H1 (cell line): ENCODE results near the gene CR2. TPM values are rescaled to one million over a fixed set of nuclear protein-coding genes. Genes with fewer than 3 reads are reported as not detected.

Experiments
- CTCF ChIA-PET: fragments of 300-600 bp; sonication (Branson Sonifier 250); formaldehyde crosslinking; loops from one replicate; lab custom pipeline; 2021; ENCODE audit not compliant: partially characterized antibody; lab: Charles Lee
- POLR2A ChIA-PET: fragments of 300-600 bp; sonication (Branson Sonifier 250); formaldehyde crosslinking; loops from one replicate; lab custom pipeline; 2021; ENCODE audit warnings: inconsistent platforms; ENCODE audit not compliant: partially characterized antibody; lab: Charles Lee
- DNase-seq, 2 experiments: peaks; one replicate each; pipeline versions ENCODE4 v3.0.0 to v3.0.0-alpha.2; 2010 to 2022; ENCODE audit warnings: low spot score in 2 of 2, low read depth in 1 of 2, mixed read lengths in 1 of 2
- FAIRE-seq: peaks from 2 replicates; lab custom pipeline; 2011; peaks lifted over from hg19 to GRCh38; lab: Jason Lieb, UNC
- H2AFZ ChIP-seq: 2 replicates; pipeline ENCODE4 v1.8.1; 2012; ENCODE audit warnings: low read length, inconsistent platforms
- H2AK5ac ChIP-seq: 2 replicates; pipeline ENCODE4 v1.6.1; 2013; ENCODE audit warnings: low read depth, low read length
- H2BK120ac ChIP-seq: replicated peaks from 2 replicates; pipeline ENCODE3; 2013; ENCODE audit warnings: low read depth, low read length, inconsistent platforms
- H2BK12ac ChIP-seq: 2 replicates; pipeline ENCODE4 v1.6.1; 2013; ENCODE audit warnings: low read depth, low read length
- H2BK15ac ChIP-seq: 2 replicates; pipeline ENCODE4 v1.6.1; 2013; ENCODE audit warnings: low read length
- H2BK20ac ChIP-seq: 2 replicates; pipeline ENCODE4 v1.6.1; 2013; ENCODE audit warnings: low read length
- H2BK5ac ChIP-seq: 2 replicates; pipeline ENCODE4 v1.6.1; 2013; ENCODE audit warnings: low read depth, low read length
- H3K14ac ChIP-seq: 2 replicates; pipeline ENCODE4 v1.6.1; 2013; ENCODE audit warnings: inconsistent platforms; ENCODE audit not compliant: insufficient read length
- H3K18ac ChIP-seq: 2 replicates; pipeline ENCODE4 v1.6.1; 2013; ENCODE audit warnings: low read length; ENCODE audit errors: extremely low read depth
- H3K23ac ChIP-seq: 2 replicates; pipeline ENCODE4 v1.6.1; 2013; ENCODE audit warnings: inconsistent platforms; ENCODE audit not compliant: insufficient read length
- H3K23me2 ChIP-seq: 2 replicates; pipeline ENCODE4 v1.6.1; 2013; ENCODE audit warnings: low read depth, low read length
- H3K27ac ChIP-seq: 2 replicates; pipeline ENCODE4 v1.6.1; 2011; ENCODE audit warnings: low read depth, low read length, inconsistent platforms
- H3K27me3 ChIP-seq, 4 experiments: replicated peaks in 1 of 4; 1 replicate in 1 of 4; 2 replicates in 3 of 4; pipeline versions ENCODE4 v1.6.1 to v1.8.1; 2011 to 2013; ENCODE audit warnings: low read length in 3 of 4, mild to moderate bottlenecking in 3 of 4, inconsistent platforms in 2 of 4, mixed read lengths in 2 of 4, moderate library complexity in 1 of 4; ENCODE audit not compliant: control insufficient read depth in 3 of 4, insufficient read depth in 3 of 4; ENCODE audit errors: extremely low read depth in 1 of 4
- H3K36me3 ChIP-seq, 4 experiments: 2 replicates each; pipeline versions ENCODE4 v1.6.1 to v1.8.1; 2011 to 2013; ENCODE audit warnings: mild to moderate bottlenecking in 4 of 4, low read length in 3 of 4, moderate library complexity in 2 of 4, control low read depth in 1 of 4, inconsistent platforms in 1 of 4; ENCODE audit not compliant: insufficient read depth in 4 of 4, control insufficient read depth in 2 of 4
- H3K4ac ChIP-seq: replicated peaks from 2 replicates; pipeline ENCODE3; 2013; ENCODE audit warnings: low read length, low read depth, mixed read lengths, inconsistent platforms; ENCODE audit not compliant: insufficient read length
- H3K4me1 ChIP-seq, 4 experiments: replicated peaks in 1 of 4; 1 replicate in 1 of 4; 2 replicates in 3 of 4; pipeline versions ENCODE4 v1.6.1 to v1.8.1; 2011 to 2013; ENCODE audit warnings: low read length in 3 of 4, inconsistent platforms in 2 of 4, mixed read lengths in 1 of 4; ENCODE audit not compliant: insufficient read depth in 4 of 4, control insufficient read depth in 3 of 4
- H3K4me2 ChIP-seq, 2 experiments: 2 replicates each; pipeline versions ENCODE4 v1.6.1 to v1.8.1; 2011 to 2013; ENCODE audit warnings: low read depth in 2 of 2, low read length in 2 of 2, control low read depth in 1 of 2, inconsistent platforms in 1 of 2, mild to moderate bottlenecking in 1 of 2; ENCODE audit not compliant: insufficient read depth in 1 of 2
- H3K4me3 ChIP-seq, 4 experiments: fragments of 200-600, 300-600 bp in 1 of 4; sonication (generic), shearing (Covaris generic), sonication (Bioruptor Twin) in 1 of 4; 2 replicates each; pipeline versions ENCODE4 v1.5.1 to v1.8.1; 2011 to 2016; ENCODE audit warnings: low read length in 4 of 4, low read depth in 3 of 4, control low read depth in 2 of 4, inconsistent platforms in 2 of 4, mild to moderate bottlenecking in 2 of 4, mixed read lengths in 1 of 4, moderate library complexity in 1 of 4; ENCODE audit not compliant: insufficient read depth in 2 of 4; ENCODE audit errors: extremely low read depth in 1 of 4
- H3K56ac ChIP-seq: replicated peaks from 2 replicates; pipeline ENCODE3; 2013; ENCODE audit warnings: low read depth, mild to moderate bottlenecking, mixed read lengths, low read length, inconsistent platforms; ENCODE audit not compliant: insufficient read length
- H3K79me1 ChIP-seq: 2 replicates; pipeline ENCODE4 v1.6.1; 2013; ENCODE audit warnings: low read depth, low read length, control low read depth
- H3K79me2 ChIP-seq, 2 experiments: 2 replicates each; pipeline versions ENCODE4 v1.6.1 to v1.8.1; 2012 to 2013; ENCODE audit warnings: low read length in 2 of 2, mild to moderate bottlenecking in 2 of 2, inconsistent platforms in 1 of 2; ENCODE audit not compliant: insufficient read depth in 2 of 2, control insufficient read depth in 1 of 2
- H3K9ac ChIP-seq, 4 experiments: replicated peaks in 1 of 4; 1 replicate in 1 of 4; 2 replicates in 3 of 4; pipeline versions ENCODE4 v1.6.1 to v1.8.1; 2011 to 2013; ENCODE audit warnings: low read depth in 3 of 4, low read length in 3 of 4, control low read depth in 2 of 4, mild to moderate bottlenecking in 2 of 4, moderate library complexity in 2 of 4, inconsistent platforms in 1 of 4; ENCODE audit errors: extremely low read depth in 1 of 4
- H3K9me3 ChIP-seq, 2 experiments: 2 replicates each; pipeline versions ENCODE4 v1.6.1 to v1.8.1; 2012 to 2013; ENCODE audit warnings: mild to moderate bottlenecking in 2 of 2, moderate library complexity in 2 of 2, control low read depth in 1 of 2, inconsistent platforms in 1 of 2, low read depth in 1 of 2, low read length in 1 of 2, mixed read lengths in 1 of 2; ENCODE audit not compliant: insufficient read depth in 2 of 2
- H4K20me1 ChIP-seq, 2 experiments: replicated peaks in 1 of 2; 2 replicates each; pipeline versions ENCODE3 to v1.8.1; 2011 to 2013; ENCODE audit warnings: inconsistent platforms in 2 of 2, low read length in 2 of 2, mild to moderate bottlenecking in 1 of 2; ENCODE audit not compliant: insufficient read depth in 2 of 2, control insufficient read depth in 1 of 2
- H4K5ac ChIP-seq: 2 replicates; pipeline ENCODE4 v1.6.1; 2013; ENCODE audit warnings: low read length, low read depth, mixed read lengths, inconsistent platforms; ENCODE audit not compliant: insufficient read length
- H4K8ac ChIP-seq: 2 replicates; pipeline ENCODE4 v1.8.0; 2013; ENCODE audit warnings: mild to moderate bottlenecking, moderate library complexity, low read length, inconsistent platforms; ENCODE audit not compliant: insufficient read depth; ENCODE audit errors: extremely low read depth
- H4K91ac ChIP-seq: replicated peaks from 2 replicates; pipeline ENCODE3; 2013; ENCODE audit warnings: low read length, mixed read lengths, inconsistent platforms; ENCODE audit not compliant: insufficient read length
- BCL11A ChIP-seq, 2 experiments: IDR thresholded peaks; one replicate each; pipeline ENCODE4 v1.6.1; 2011; ENCODE audit warnings: low read depth in 2 of 2, low read length in 2 of 2, mild to moderate bottlenecking in 2 of 2
- CBX8 ChIP-seq: fragments of 300-800, 300-1000 bp; sonication (generic); IDR thresholded peaks from 2 replicates; pipeline ENCODE4 v1.7.1; 2016; ENCODE audit warnings: low read depth, low read length, borderline replicate concordance
- CHD2 ChIP-seq: IDR thresholded peaks from 2 replicates; pipeline ENCODE4 v1.6.1; 2012; ENCODE audit warnings: low read length, improper control_type of control experiment
- CTCF ChIP-seq, 3 experiments: IDR thresholded peaks; 1 replicate in 2 of 3; 2 replicates in 1 of 3; pipeline versions ENCODE4 v1.5.1 to v1.6.1; 2011; ENCODE audit warnings: low read length in 3 of 3, mild to moderate bottlenecking in 3 of 3, inconsistent platforms in 2 of 3, low read depth in 1 of 3, moderate library complexity in 1 of 3; ENCODE audit not compliant: insufficient read depth in 1 of 3; ENCODE audit errors: control extremely low read depth in 1 of 3
- GTF2F1 ChIP-seq: IDR thresholded peaks from 2 replicates; pipeline ENCODE4 v1.6.1; 2012; ENCODE audit warnings: low read depth, low read length, improper control_type of control experiment, borderline replicate concordance
- HDAC2 ChIP-seq, 2 experiments: fragments of 300-600 bp in 1 of 2; sonication (generic) in 1 of 2; IDR thresholded peaks; 2 replicates each; pipeline ENCODE4 v1.6.1; 2011 to 2012; ENCODE audit warnings: low read depth in 2 of 2, low read length in 2 of 2, mild to moderate bottlenecking in 2 of 2, moderate library complexity in 2 of 2, borderline replicate concordance in 1 of 2, inconsistent platforms in 1 of 2
- SAP30 ChIP-seq: fragments of 300-600 bp; sonication (generic); IDR thresholded peaks from 2 replicates; pipeline ENCODE4 v1.7.1; 2012; ENCODE audit warnings: low read length, moderate library complexity, mild to moderate bottlenecking, inconsistent platforms; ENCODE audit not compliant: insufficient read depth, insufficient replicate concordance
- SP1 ChIP-seq: IDR thresholded peaks from 2 replicates; pipeline ENCODE4 v1.6.1; 2011; ENCODE audit warnings: low read depth, low read length
- SRF ChIP-seq: IDR thresholded peaks from 2 replicates; pipeline ENCODE4 v1.6.1; 2011; ENCODE audit warnings: mild to moderate bottlenecking, low read depth, low read length, moderate library complexity
- TAF7 ChIP-seq: optimal IDR thresholded peaks from 2 replicates; pipeline ENCODE3; 2011; ENCODE audit warnings: low read depth, mild to moderate bottlenecking, inconsistent platforms, low read length, moderate library complexity, borderline replicate concordance
- WGBS, 2 experiments: shearing (Covaris generic) in 1 of 2; methylation state at CpG; one replicate each; pipeline versions ENCODE4 v1.1.6 to v1.1.7; 2013 to 2015; ENCODE audit warnings: low lambda C conversion rate in 2 of 2, mixed read lengths in 2 of 2, inconsistent platforms in 1 of 2, low coverage in 1 of 2, missing lambda C conversion rate in 1 of 2; ENCODE audit not compliant: insufficient replicate concordance in 2 of 2, insufficient coverage in 1 of 2, insufficient read length in 1 of 2; ENCODE audit errors: extremely low coverage in 1 of 2, missing lambda C conversion rate in 1 of 2; 5-methylcytosine and 5-hydroxymethylcytosine counted together
- polyA plus RNA-seq, 7 experiments: library from polyadenylated mRNA; depleted of rRNA in 3 of 7; stranded (reverse) in 5 of 7; unstranded in 2 of 7; fragments of >200 nt in 5 of 7; fragments of 200-250 nt in 2 of 7; gene quantifications; 1 replicate in 5 of 7; 2 replicates in 1 of 7; 4 replicates in 1 of 7; pipeline versions ENCODE4 v1.2.1 to v1.2.3, GENCODE V29; 2011 to 2013; ENCODE audit warnings: missing spikeins in 2 of 7, mixed read lengths in 2 of 7
- total RNA-seq: library from RNA; stranded (reverse); fragmentation: NEBNext Ultra II Directional; extraction: Animal tissue kit (Norgen Biotek cat#: 25700); gene quantifications from 2 replicates; pipeline ENCODE4 v1.2.1, GENCODE V29; 2021
- TF ChIP-seq, protein P1 (sequence below): IDR thresholded peaks from 2 replicates; pipeline ENCODE4 v1.6.1; 2012; ENCODE audit warnings: inconsistent platforms

The CR2 gene
- total and polyA plus RNA-seq, 2 of the 8 experiments (the other 6 are each of a cell fraction or from before 2014, with no cell fraction given), result 1.7 to 3.0 TPM

- H2BK12ac ChIP-seq, result no peak overlapping the region
- CTCF ChIA-PET, result interaction anchor here (1.0 kb wide), 1 partner anchor 21 kb away, joined by 3 read pairs; the partner anchor contains the start of gene CR1
- TF ChIP-seq TAF7 (no peak), CTCF (IDR thresholded peaks at IDR 0.05; ENCODE audit: control extremely low read depth in 1 of 3, insufficient read depth in 1 of 3, low read depth in 1 of 3, low read length in 3 of 3) (no peak), CBX8 (no peak), SRF (no peak), HDAC2 (IDR thresholded peaks at IDR 0.05; ENCODE audit: borderline replicate concordance in 1 of 2, low read depth in 2 of 2, low read length in 2 of 2) (no peak), SAP30 (no peak), BCL11A (IDR thresholded peaks at IDR 0.05; ENCODE audit: low read depth in 2 of 2, low read length in 2 of 2) (no peak), SP1 (no peak), GTF2F1 (no peak), CHD2 (no peak)
- TF ChIP-seq, protein P1, sequence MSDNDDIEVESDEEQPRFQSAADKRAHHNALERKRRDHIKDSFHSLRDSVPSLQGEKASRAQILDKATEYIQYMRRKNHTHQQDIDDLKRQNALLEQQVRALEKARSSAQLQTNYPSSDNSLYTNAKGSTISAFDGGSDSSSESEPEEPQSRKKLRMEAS, result no peak
Observed at GRCh38 chr1:207474210-207474609, 20.1 kb downstream of the CR2 start.

More at GRCh38 chr1:207474210-207474609, 20.1 kb downstream of the CR2 start:
- Histone ChIP-seq H3K9me3 (no peaks in the 10 kb centered on the region), H2BK120ac (no peak overlapping the region), H3K4me3 (no peak overlapping the region), H4K8ac (no peak overlapping the region), H3K23ac (no peak overlapping the region), H2BK20ac (no peak overlapping the region), H2BK15ac (no peak overlapping the region), H3K79me2 (no peaks in the 10 kb centered on the region), H3K23me2 (no peaks in the 10 kb centered on the region), H3K4ac (no peak overlapping the region), H3K27me3 (no peaks in the 10 kb centered on the region), H3K4me1 (no peaks in the 10 kb centered on the region), H3K79me1 (no peaks in the 10 kb centered on the region), H3K56ac (no peak overlapping the region), H2AFZ (no peak overlapping the region), H4K20me1 (no peaks in the 10 kb centered on the region), H3K27ac (no peak overlapping the region), H4K5ac (no peak overlapping the region), H2BK5ac (no peak overlapping the region), H3K14ac (no peak overlapping the region), H3K18ac (no peak overlapping the region), H4K91ac (no peak overlapping the region), H3K36me3 (no peaks in the 10 kb centered on the region), H3K9ac (no peak overlapping the region), H2AK5ac (no peak overlapping the region), H3K4me2 (no peak overlapping the region)
- DNase-seq, result no peak
- POLR2A ChIA-PET, result no interaction called here
- no peak for FAIRE-seq
- 83% methylated on average over 1 of the region's 1 CpG; no CpG with 5 or more reads in 1 of the 2 experiments for WGBS, 2 experiments
